Amniotic epithelial cell (primary cell): ENCODE measurements around the gene WDR93.
A peak's percentile ranks its signal among the peaks of the same experiment; 100 is the strongest.

Experiments
- DNase-seq: peaks from one replicate; pipeline ENCODE4 v3.0.0-alpha.2; 2010; ENCODE audit warnings: low read depth

WDR93 gene

DNA sequence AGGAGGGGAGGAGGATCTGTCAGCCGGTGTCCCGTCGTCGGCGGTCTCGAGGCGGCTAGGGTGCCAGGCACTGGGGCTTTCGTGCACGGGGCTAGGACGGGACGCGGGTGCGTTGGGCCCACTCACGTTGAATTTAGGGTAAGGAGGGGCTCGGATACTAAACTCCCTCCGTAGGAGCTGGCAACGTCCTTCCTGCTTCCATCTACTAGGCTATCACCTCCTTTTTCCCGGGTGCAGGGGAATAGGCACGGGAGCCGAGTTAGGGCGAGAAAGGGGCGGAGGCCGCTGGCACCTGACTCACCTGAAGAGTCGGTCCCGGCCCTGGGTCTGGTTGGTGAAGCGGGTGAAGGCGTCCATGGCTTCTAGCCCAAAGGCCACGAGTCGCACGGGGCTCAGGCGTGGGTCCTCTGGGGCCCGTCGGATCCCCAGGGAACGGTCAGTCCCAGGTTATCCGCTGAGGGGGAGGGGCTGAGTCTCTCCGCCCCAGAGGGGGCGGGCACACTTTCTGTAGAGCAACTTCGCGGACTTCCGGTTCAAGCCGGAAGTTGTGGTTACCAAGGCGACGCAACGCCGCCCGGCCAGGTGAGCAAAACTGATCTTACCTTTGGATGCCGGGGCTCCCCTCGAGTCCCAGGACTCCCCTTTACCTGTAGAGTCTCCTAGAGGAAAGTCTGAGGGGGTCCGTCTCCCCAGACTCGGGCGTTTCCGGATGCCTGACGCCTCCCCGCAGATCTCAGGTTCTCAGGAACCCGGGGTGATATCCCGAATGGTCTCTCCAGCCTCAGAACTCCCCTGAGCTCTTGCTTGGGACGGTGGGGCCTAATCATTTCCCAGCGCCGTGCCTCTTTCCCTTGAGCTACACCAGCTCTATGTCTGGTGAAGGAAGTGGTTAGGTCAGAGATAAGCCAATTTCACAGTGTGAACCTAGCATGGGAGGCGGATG, at the start of gene WDR93, which contains the start of gene PEX11A:
TSS of gene WDR93 (plus strand) at position 536 of the 943 bp plus-strand sequence. CDS start 10,936 bp downstream, outside the sequence.
TSS of gene PEX11A (minus strand) at position 479 of the 943 bp plus-strand sequence. CDS start at position 357, 122 bp downstream.
- peak; percentile 67 for DNase-seq

GRCh38 chr15:89641053-89641452, 49.6 kb upstream of the WDR93 start:
- no peak for DNase-seq

GRCh38 chr15:89642106-89642505, 48.5 kb upstream of the WDR93 start:
- DNase-seq: no peak

- DNase-seq: no peak
Observed at GRCh38 chr15:89645680-89646079, 44.9 kb upstream of the WDR93 start.

DNA sequence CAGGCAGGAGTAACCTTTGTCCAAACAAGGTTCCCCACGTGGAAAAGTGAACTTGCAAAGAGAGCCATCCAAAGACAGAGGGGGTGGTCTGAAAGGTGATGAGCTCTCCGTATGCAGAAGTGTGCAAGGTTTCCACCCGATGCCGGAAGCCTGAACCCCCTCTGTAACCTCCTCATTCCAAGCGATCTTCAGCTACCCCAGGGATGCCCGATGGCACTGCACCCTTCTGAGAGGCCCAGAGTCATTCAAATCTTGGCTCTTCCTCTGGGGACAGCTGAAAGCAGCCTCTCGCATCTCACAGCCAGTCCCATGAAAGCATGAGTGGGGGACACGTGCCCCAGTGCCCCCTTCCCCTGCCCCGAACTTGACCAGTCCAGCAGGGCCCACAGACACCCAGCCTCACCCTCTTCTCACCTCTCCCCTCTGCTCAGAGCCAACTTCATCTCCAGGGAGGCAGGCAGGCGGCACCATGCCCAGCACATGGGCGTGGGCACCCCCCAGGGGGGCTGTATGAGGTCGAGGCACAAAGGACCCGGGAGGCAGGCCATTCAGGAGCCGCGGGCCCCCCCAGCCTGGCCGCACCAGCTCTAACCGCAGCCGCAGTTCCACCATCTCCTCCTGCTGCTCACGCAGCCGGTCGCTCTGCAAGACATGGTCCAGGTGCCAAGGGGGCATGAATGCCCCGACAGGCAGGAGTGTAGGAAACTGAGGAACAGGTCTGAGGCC, 44.0 kb upstream of the WDR93 start:
- no peak for DNase-seq

DNA sequence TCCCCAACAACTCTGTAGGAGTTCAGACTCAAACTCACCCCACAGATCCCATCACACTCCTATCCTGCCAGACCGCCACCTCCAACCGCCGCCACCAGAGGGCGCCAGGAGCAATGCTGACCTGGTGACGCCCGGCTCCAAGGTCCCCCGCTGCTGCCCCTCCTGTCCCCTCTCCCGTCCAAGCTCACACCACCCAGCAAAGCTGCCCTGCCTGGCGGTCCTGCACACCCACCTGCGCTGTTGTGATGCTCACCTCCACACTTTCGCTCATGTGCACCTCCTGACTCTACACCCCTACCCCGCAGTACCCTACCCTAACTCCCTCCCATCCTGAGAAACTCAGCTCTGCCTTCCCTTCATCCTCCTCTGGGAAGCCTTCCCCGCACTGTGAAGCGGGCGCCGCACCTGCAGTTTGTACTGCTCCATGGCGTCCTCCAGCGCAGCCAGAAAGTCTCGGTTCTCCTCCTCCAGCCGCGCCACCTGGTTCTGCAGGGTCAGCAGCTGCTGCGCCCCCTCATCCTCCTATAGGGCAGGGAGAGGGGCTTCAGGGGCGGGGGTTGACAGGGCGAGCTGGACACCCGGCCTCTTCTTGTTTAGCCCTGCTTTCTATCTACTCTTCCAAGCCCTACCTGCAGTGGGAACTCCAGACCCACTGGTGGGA, 43.3 kb upstream of the WDR93 start:
- DNase-seq: peak; percentile 23

DNA sequence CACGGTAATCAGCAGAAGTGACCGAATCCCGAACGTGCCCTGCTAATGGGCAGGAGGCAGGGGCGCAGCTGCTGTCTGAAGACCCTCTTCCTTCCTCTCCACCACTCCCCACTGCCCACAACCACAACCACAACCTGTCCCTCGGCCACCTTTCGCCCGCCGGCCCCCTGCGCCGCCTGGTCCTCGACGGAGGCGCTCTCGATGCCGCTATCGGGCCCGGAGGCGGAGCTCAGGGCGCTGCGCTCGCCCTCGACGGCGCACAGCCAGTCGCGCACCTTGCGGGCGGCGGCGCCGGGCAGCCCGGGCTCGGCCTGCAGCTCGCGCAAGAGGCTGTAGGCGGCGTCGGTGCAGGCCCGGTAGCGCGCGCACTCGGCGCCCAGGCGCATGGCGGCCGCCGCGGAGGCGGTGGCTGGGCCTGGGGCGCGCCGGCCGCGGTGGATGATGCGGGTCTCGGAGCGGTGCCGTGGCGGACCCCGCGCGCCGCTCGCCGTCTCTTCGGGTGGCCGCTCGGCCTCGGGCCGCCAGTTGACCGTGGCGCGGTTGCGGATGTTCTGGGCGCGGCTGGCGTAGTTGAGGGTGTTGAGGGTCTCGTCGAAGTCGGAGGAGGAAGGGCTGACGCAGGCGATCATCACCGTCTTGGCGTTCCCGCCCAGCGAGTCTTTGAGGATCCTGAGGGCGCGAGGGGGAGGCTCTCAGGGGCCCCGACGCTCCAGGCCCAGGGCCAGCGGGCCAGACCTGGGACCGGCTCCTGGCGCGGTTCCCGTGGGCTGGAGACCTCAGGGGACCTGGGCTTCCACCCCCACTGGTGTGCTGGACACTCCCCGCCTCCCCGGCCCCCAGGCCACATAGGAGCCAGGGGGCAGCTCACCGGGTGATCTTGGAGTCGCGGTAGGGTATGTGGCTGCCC, 42.3 kb upstream of the WDR93 start:
- DNase-seq: no peak

GRCh38 chr15:89649013-89649625, 41.5 kb upstream of the WDR93 start:
- no peak for DNase-seq

DNA sequence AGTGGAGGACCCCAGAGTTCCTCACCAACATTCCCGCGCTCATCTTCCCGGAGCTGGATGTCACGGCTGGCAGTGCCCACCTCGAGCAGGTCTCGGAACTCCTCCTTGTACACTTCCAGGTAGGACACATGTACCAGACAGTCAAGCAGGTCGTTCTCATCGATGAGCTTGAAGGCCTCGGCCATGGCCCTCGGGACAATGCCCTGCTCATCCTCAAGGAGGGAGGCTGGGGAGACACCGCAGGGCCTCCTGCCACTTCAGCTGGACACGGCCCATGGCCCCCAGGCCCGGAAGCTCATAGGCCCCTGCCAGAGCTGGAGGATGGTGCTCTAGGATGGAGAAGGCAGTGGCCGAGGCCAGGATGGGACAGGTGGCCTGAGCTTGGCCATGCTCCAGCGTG, 40.9 kb upstream of the WDR93 start:
- no peak for DNase-seq

DNA sequence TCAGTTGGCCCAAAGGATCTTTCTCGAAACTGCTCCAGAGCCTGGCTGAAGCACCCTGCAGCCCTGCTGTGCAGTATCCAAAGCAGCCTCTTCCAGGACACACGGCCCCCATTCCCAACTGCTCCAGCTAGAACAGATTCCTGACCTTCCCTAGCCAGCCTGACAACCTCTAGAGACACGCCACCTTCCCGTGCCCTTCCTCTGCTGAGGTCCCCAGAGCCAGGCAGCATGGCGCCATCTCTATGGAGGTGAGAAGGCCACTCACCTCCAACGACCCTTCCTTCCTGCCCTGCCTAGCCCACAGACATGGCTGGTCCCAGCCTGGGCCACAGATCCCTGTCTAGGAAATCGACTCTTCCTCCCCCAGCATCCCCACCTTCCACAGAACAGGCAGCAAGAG, 38.5 kb upstream of the WDR93 start:
- DNase-seq: no peak

DNA sequence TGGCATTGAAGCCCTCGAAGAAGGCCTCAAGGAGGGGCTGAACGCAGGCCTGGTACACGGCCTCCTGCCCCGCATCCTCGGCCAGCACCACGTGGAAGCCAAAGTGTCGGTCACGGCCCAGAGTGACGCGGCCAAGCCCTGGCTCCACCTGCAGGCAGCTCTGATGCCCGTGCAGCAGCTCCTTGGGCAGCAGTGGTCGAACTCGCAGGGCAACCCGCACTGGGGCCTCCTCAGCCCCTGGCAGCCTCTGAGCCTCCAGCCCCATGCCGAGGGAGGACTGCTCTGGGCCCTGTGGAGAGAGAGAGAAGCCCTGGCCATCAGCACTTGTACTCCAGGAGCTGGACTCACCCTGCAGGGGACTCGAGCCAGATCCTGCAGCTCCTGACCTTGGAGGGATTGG, 37.9 kb upstream of the WDR93 start:
- no peak for DNase-seq

- DNase-seq: no peak
Observed at GRCh38 chr15:89653578-89653977, 37.0 kb upstream of the WDR93 start.

DNA sequence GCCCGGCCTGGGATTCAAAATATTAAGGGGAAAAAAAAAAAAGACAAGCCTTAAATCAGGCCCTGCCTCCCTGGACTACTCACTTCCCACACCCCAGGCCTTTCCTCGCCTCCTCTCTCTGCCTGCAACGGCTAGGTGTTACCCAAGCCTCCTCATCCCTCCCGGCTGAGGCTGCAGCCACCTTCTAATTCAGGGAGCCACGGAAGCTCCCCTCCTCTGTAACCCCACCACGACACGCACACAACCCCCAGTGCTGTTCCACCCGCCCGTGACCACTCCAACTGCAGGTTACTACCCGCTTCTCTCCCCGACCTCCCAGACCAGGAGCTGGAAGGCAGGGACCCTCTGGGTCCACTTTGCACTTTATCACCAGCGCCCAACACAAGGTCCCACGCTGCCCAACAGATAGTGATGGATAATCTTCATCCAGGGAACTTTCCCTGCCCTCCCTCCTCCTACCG, 36.3 kb upstream of the WDR93 start:
- DNase-seq: peak; percentile 64

DNA sequence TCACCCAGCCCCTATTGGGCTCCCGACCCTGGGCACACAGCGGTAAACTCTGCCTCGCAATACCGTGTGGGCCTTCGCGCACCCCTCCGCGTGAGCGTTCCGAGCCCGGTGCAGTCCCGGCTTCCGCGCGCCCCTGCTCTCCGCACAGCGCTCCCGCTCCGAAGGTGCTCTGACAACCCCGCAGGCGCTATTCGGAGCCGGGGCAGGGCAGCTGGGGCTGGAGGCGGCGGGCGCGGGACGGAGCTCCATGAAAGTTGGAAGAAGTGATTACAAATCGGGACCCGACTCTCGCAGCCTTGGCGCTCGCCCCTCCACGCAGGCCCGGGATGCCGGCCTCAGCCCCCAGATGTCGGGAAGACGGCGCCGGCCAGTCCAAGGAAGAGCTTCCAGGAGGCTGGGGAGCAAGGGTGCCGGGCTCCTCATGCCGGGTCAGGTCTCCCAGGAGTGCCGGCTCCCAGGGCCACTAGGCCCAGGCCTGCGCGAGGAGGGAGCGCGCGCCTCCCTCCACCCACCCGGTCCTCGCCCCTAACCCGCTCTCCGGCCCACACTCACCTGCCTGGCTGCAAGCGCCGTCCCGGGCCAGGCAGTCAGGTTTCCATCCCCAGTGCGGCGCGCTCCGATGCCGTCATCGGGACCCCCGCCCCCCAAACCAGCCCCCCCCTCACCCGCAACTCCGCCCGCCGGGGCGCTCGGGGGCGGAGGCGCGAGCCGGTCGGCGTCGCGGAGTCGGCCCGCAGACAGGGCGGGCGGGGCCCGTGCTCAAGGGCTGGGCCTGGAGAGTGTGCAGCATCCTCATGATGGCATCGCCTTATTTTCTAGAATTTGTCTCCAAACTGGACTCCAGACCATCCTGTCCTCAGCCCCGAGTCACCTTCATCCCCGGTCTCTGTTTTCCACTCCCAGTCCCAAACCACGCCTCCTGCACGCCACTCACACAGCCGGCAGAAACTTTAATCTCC, 35.5 kb upstream of the WDR93 start, which contains the start of gene KIF7:
TSS of gene KIF7 (minus strand) at position 621 of the 959 bp plus-strand sequence. CDS start 2,537 bp downstream, outside the sequence.
- DNase-seq: peak; percentile 33

GRCh38 chr15:89656116-89656815, 34.3 kb upstream of the WDR93 start:
- peak; percentile 29 for DNase-seq

GRCh38 chr15:89657686-89658200, 32.9 kb upstream of the WDR93 start:
- DNase-seq: peak; percentile 5

DNA sequence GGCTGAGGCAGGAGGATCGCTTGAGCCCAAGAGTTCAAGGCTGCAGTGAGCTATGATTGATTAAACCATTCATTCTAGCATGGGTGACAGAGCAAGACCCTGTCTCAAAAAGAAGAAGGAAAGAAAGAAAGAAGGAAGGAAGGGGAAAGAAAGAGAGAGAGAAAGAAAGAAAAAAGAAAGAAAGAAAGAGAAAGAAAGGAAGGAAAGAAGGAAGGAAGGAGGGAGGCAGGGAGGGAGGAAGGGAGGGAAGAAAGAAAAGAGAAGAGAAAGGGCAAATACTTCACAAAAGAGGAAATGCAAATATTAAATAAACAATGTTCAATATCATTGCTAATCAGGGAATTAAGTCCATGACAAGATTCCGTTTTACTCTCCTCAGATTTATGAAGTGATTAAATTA, 31.3 kb upstream of the WDR93 start:
- no peak for DNase-seq

DNA sequence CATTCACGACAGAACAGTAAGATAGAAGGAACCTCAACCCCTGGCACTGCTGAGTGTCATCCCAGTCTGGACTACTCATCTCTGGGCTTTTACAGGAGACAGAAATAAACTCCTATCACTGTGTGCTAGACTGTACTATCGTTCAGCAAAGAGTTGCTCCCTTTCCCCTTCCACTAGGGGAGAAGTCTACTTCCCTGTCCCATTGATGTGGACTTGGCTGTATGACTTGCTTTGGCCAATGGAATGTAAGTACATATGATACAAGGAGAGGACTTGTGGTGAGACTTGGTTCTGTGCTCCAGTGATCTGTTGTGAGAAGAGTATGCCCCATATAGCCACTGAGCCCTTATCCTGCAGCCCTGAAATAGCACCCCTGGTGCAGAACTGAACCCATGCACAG, 30.1 kb upstream of the WDR93 start:
- no peak for DNase-seq
